Stimulated activated CD8-positive, alpha-beta memory T cell treated with anti-CD3 and anti-CD28 coated beads, Interleukin-12 subunit alpha, Interleukin-12 subunit beta, amount 100 ng/mL, for 24 hours (primary cell): ENCODE measurements around the gene CLCNKA.
"Not testable (repeated sequence)": the region's sequence is repeated elsewhere in the genome, so short reads cannot be mapped to it uniquely, and the experiment has no call there.

ENCODE experiments used
- DNase-seq: peaks from one replicate; pipeline ENCODE4 v3.0.0-alpha.2; 2020; ENCODE audit errors: extremely low read depth

CLCNKA gene

DNA sequence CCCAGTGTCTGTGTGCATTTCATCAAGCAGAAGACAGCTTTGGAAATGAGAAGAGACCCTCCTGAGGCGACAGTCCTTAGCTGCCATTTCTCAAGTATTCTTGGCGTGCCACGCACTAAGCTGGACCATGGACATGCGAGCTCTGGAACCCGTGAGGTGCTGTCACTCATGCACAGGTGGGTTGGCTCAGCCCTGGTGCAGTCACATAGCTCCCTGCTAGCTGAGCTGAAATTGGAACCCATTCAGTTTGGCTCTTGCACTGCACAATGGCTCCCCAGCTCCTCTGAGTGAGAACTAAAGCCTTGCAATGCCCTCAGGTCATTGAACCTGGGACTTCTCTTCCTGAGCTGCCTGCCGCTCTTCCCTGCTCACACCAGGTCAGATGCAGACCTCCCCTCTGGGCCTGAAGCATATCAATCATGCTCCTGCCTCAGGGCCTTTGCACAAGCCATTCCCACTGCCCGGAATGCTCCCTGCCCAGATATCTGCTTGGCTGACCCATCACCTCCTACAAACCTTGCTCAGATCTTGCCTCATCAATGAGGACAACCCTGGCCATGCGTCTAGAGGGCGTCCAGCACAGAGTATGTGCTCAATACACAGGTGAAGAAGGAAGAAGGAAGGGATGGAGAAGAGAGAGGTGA lies 24.1 kb upstream of the CLCNKA start:
- no peak for DNase-seq

DNA sequence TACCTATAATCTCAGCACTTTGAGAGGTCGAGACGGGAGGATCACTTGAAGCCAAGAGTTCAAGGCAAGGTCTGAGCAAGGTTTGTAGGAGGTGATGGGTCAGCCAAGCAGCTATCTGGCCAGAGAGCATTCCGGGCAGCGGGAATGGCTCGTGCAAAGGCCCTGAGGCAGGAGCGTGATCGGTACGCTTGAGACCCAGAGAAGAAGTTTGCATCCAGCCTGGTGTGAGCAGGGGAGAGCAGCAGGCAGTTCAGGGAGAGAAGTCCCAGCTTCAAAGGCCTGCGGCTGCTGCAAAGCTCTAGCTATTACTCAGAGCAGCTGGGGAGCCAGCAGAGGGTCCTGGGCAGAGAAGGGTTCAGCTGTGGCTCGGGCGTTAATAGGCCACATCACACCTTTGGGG lies 22.9 kb upstream of the CLCNKA start:
- DNase-seq, result no peak

DNA sequence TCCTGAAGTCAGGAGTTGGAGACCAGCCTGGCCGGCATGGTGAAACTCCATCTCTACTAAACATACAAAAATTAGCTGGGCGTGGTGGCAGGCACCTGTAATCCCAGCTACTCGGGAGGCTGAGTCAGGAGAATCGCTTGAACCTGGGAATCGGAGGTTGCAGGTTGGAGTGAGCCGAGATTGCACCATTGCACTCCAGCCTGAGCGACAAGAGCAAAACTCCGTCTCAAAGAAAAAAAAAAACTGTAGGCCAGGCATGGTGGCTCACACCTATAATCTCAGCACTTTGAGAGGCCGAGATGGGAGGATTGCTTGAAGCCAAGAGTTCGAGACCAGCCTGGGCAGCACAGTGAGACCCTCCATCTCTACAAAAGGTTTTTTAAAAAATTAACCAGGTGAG lies 20.6 kb upstream of the CLCNKA start:
- not testable (repeated sequence) for DNase-seq

DNA sequence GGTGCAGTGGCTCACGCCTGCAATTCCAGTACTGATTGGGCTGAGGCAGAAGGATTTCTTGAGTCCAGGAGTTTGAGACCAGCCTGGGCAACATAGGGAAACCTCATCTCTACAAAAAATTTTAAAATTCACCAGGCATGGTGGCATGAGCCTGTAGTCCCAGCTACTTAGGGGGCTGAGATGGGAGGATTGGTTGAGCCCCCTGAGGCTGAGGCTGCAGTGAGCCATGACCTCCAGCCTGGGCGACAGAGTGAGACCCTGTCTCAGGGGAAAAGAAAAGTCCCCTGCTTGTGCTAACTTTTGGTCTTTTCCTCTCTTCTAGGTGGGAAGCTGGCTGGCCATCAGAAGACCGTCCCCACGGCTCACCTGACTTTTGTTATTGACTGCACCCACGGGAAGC lies 16.2 kb upstream of the CLCNKA start:
- no peak for DNase-seq

DNA sequence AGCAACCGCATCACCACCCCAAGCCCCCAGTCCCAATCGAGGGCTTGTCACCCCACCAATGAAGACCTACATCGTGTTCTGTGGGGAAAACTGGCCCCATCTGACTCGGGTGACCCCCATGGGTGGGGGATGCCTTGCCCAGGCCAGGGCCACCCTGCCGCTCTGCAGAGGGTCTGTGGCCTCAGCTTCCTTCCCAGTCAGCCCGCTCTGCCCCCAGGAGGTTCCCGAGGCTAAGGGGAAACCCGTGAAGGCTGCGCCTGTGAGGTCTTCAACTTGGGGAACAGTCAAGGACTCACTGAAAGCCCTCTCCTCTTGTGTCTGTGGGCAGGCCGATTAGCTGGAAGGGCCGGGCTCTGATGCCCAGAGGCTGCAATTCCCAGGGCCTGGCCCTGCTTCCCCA lies 15.8 kb upstream of the CLCNKA start:
- no peak for DNase-seq

DNA sequence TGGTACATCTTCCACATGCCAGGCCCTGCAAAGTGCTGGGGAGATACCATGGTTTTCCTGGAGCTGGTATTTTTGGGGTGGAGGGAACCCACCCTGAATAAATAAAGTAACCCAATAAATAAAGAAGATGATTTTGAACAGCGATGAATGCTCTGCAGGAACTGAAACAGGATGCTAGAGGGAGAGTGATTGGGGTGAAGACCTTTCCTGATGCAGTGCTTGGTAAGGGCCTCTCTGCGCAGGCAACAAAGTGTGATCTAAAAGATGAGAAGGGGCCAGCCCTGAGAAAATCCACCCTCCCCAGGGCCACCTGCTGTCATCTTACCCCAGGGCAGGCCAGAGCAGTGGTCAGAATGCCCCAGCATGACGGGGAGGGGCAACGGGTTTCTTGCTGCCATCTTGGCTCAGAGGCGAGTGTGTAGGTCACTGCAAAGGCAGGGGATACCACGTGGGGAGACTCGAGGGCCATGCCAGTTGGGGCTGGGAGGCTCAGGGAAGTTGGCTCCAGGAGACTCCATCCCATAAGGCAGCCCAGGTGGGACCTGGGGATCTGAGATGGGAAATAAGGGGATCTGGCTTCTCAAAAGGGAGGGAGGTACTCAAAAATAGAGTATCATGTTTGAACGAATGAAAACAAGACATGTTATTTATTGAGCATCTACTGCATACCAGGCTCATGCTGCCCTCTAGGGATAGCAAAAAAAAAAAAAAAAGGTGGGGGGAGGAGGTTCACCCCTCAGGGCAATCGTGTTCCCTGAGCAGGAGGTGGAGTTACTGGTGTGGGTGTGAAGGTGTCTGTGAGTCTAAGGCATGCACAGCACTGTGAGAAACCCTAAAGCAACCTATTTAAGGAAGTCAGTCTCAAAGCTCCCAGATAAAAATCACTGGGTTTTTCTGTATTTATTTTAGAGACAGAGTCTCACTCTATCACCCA lies 15.0 kb upstream of the CLCNKA start:
- DNase-seq, result no peak

DNA sequence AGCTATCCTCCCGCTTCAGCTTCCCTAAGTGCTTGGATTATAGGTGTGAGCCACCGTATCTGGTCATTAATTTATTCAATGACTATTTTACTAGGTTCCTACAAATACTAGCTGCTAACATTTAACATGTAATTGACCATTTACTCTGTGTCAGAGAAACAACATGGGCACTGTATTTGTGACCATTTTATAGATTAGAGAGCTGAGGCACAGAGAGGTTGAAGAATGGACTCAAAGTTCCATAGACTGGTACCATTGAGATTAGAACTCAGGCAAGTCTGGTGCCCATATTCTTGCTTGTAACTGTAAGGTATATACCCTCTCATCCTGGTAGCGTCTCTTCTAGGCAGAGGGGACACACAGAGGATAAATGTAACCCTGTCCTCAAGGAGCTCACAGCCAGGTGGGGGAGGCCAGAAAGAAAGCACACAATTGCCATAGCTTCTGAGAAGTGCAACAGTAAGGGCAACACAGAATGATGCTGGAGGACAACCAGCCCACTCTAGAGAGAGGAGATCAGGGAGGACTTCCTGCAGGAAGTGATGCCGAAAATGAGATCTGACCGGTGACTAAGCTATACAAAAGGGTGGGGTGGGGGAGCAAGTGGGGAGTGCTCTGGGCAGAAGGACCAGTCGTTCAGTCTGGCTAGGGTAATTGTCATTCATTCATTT lies 14.0 kb upstream of the CLCNKA start:
- no peak for DNase-seq

DNA sequence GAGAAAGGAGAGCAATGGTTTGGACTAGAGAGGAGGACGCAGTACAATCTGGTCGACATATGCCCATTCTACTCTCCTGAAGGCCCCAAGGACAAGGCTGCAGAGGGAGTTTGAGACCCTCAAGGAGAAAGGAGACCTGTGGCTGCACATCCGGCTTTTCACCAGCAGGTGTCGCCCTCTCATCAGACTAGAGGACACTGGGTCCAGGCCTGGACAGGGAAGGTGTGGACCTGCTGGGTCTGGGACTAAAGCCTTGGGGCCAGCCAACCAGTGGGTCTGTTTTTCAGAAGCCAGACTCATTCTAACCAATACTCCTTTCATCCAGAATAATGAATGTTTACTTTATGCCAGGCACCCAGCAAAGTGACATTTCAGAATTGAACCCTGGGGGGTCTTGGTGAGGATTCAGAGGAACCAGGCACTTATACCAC lies 12.8 kb upstream of the CLCNKA start:
- DNase-seq, result no peak

DNA sequence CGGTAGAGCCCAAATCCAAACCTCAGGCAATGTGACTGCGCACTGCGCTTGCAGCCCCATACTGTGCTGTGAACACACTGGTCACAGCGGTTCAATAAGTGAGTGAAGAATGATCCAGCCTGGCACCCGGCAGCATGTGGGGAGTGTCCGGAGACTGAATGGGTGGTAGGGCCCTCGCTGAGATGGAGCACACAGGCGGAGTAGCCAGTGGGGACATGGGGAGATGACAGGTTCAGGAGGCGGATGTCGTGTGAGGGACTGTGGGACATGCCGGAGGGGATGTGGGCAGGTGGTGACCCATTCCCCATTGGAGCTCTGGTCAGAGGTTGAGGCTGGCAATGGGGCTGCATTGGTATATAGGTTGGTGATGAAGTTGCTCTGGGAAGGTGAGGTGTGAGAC lies 12.2 kb upstream of the CLCNKA start:
- no peak for DNase-seq

DNA sequence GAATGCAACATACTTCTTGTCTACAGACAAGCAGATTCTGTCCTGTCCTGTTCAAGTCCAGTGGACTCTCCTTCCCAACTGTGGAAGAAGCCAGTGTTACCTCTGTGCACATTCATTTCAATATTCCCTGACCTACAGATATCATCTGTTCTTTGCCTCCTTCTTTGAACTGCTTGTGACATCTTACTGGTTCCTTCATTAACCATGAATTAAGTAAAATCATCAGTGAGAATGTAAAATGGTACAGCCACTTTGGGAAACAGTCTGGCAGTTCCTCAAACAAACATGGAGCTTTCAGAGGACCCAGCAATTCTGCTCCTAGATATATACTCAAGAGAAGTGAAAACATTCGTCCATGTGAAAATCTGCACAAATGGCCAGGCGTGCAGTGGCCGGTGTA lies 11.0 kb upstream of the CLCNKA start:
- DNase-seq, result no peak

DNA sequence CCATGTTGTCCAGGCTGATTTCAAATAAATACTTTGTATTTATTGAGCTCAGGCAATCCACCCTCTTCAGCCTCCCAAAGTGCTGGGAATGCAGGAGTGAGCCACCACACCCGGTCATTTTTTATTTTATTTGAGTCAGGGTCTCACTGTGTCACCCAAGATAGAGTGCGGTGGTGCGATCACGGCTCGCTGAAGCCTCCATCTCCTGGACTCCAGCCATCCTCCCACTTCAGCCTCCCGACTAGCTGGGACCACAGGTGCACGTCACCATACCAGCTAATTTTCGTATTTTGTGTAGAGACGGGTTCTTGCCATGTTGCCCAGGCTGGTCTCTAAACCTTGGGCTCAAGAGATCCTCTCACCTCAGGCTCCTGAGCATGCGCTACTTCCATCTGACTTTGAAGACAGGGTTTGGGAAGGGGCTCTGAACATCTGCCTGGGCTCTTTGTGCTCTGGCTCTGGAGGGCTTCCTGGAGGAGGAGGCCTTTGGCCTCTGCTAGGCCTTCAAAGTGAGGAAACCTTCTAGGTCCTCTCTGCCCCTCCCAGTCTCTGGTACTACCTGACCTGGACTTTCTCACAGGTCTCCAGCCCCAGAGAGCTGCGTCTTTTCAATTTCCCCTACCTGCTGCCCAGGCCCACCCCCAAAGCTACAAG lies 9.8 kb upstream of the CLCNKA start:
- DNase-seq, result no peak

DNA sequence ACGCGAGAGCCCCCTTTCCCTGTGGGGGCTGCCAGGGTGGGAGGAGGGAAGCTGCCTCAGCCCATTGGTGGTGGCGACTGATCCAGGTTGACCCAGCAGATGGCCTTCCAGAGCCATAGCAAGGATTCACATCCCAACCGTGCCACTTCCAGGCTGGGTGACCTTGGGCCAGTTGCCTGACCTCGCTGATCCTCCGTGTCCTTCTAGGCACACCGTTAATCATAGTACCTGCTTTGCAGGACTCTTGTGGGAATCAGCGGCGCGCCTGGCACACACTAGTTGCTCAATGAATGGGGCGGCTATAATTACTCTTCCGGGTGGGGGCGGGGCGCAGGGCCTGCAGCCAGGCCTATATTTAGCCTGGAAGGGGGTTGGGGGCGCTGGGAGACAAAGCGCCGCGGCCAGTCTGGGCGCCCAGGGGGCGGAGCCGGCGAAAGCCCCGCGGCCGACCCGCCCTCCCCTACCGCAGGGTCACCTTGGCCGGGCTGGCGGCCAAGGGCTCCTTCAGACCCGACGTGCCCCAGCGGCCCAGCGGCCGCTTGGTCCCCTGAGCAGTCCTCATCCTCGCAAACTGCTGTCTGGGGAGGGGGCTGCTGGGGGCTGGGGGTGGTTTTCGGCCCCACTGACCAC lies 9.1 kb upstream of the CLCNKA start:
- DNase-seq, result no peak

DNA sequence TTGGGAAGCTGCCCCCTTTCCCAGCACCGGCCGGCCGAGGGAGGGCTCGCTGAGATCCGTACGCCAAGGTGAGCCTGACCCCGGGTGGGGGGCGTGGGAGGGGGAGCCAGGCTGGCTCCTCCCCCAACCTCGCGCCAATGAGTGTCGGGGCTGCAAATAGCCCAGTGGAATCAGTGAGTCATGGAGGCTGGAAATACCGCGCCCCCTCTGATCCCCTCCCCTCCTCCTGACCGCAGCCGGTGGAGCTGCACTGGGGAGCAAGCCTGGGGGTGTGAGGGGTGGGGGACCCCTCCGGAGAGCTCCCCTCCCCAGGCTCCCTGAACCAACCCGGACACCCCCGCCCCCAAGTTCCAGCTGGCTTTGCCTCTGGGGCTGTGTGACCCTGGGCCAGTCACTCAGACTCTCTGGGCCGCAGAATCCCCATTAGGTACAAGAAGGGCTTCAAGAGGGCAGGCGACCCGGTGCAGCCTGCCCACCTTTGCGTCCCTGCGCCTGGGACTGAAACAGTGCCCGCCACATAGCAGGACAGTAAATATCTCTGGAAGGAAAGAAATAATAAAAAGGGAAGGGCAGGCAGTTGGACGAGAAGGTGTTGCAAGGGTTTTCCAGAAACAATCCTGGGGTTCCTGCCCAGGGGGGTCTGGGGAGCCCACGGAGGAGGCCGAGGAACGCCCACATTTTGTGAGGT lies 8.5 kb upstream of the CLCNKA start:
- DNase-seq, result no peak

DNA sequence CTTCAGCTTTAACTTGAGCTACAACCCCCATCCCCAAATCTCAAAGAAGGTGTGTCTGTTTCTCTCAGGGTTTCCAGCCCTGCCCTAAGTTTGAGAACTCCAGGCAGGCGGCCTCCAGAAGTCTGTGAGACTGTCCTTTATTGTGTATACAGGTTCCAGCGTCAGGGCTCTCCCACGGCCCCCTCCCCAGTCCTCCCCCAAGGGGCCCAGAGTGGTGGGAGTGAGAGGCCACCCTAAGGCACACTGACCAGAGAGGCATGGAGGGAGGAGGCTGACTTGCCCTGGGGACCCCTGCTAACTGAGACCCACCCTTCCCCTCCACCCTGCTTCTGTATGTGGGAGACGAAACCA lies 8.0 kb upstream of the CLCNKA start:
- DNase-seq, result no peak

DNA sequence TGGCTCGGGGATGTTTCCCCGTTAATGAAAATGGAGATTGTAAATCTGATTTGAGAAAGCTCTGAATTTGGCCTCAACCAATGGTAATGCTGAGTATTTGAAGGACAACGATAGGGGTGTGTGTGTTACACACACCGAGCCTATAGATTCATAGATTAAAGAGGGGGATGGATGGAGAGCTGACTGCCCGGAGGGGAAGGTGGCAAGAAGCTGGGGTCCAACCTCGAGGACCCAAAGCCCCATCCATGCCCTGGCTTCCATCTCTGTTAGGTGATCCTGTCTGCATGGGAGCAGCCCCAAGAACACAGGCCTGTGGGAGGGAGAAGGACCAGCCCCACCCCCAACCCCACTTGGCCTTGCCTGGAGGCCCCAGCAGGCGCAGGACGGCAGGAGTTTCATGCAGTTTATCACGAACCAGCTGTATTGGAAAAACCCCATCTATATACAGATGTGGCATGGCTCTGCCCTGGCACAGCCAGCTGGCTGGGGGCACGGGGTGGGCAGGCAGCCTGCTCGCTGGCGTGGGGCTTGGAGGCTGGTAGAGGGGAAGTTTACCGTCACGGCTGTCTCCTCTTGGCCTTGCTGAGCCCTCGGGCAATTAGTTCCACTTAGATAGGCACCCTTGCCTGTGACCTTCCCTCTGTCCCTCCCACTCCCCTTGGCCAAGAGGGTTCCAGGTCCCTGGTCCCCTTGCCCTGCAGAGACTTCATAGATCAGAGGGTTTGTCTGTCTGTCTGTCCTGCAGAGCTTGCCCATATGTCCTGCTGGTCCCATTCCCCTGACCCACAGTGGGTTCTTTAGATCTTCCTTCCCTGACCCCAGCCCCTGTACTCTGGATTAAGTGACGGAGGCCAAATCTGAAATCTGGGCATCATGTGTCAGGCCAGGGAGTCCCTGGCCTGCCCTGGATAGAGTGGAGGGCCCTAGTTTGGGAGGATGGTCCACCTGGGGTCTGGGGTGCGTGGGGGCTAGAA lies 7.0 kb upstream of the CLCNKA start:
- DNase-seq, result no peak

DNA sequence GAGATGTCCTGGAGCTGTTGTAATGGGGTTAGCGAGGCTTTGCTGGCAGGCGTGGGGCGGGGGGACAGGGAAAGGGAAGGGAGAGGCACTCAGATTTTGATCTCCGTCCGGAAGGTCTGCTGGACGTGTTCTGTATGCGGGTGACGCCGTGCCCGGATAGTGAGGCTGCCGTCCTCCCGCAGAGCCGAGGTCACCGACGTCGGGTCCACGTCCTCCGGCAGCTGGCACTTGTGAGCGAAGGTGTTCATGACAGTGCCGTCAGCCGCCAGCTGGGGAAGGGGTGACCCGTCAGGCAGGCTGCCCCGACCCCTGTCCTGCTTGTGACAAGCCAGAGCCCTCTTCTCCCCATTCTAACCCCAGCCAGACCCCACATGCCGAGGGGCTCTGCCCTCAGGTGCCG lies 6.3 kb upstream of the CLCNKA start:
- DNase-seq, result no peak

DNA sequence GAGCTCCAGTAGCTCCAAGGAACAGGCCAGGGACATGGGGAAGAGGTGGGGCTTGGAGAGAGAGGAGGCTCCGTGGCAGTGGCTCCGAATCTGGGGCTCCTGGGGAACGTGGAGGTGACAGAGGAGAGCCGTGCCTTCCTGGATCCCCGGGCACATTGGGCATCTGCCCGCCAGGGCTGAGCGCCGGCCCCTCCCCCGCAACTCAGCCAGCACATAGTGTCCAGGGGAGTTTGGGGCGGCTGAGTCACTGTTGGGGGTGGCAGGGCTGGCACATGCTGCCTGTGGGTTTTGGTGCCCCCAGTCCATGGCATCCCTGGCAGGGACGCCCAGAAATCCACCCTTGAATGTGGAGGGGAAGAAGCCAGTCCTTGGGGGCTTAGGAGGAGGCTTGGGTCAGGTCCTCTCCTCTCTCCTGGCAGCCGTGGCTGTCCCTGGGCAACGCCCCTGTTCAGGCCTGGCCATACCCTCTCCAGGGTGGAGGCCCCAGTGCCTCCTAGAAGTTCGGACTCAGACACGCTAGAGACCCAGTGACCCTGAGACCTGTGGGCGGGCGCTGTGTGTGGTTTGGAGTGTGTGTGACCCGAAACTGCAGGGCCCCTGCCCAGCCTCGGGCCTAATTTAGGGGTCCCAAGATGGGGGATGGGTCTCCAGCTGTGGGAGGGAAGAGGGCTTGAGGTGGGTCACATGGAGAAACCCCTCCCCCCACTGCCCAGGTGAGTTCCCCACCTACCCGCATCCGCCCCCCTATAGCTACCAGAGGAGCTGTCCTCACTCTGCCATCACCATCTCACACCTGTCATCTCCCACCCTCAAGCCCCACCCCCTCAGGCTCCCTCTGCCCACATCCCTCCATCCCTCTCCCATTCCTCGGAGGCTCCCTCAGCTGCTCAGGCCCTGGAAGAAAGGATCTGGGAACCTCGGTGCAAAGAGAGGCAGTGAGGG lies 5.6 kb upstream of the CLCNKA start:
- DNase-seq, result no peak

DNA sequence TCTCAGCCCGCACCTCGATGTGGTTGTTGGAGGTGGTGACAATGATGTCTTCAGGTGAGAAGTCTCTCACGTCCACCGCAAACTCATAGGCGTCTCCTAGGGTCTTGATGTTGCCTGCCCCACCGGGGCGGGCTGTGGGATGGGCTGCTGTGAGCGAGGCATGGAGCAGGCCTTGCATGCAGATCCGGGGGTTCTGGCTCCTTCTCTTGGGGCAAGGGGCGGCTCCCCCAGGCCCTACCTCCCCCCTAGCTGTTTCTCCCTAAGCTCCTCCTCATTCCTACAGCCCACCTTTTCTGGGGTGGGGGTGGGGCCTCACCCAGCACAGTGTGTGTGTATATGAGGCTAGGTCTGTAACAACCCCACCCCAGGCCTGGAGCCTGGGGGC lies 4.8 kb upstream of the CLCNKA start:
- no peak for DNase-seq
